GM12801 (cell line): ENCODE data around the gene BPI.

Experiments
- TF ChIP-seq, protein P1 (sequence below): IDR thresholded peaks from one replicate; pipeline ENCODE4 v1.5.1; 2011; ENCODE audit warnings: control low read depth; ENCODE audit not compliant: insufficient read length; ENCODE audit errors: extremely low read depth

Gene BPI

DNA sequence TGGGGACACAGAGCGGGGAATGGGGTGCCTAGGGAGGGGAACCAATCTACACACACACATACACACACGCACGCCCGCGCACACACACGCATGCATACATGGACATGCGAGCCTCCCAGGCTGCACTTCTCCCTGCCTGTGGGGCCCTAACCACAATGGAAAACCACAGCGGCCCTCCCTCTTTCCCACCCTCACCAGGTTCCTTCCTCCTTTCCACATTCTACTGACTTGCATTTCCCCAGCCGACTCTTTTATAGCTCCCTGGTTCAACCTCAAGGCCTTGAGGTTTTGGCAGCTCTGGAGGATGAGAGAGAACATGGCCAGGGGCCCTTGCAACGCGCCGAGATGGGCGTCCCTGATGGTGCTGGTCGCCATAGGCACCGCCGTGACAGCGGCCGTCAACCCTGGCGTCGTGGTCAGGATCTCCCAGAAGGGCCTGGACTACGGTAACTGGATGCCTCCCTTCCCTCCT is at the start of gene BPI:
BPI (plus strand) TSS at position 249 of the 472 bp plus-strand sequence; CDS start at position 317, 68 bp downstream.
- TF ChIP-seq, protein P1, sequence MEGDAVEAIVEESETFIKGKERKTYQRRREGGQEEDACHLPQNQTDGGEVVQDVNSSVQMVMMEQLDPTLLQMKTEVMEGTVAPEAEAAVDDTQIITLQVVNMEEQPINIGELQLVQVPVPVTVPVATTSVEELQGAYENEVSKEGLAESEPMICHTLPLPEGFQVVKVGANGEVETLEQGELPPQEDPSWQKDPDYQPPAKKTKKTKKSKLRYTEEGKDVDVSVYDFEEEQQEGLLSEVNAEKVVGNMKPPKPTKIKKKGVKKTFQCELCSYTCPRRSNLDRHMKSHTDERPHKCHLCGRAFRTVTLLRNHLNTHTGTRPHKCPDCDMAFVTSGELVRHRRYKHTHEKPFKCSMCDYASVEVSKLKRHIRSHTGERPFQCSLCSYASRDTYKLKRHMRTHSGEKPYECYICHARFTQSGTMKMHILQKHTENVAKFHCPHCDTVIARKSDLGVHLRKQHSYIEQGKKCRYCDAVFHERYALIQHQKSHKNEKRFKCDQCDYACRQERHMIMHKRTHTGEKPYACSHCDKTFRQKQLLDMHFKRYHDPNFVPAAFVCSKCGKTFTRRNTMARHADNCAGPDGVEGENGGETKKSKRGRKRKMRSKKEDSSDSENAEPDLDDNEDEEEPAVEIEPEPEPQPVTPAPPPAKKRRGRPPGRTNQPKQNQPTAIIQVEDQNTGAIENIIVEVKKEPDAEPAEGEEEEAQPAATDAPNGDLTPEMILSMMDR: no peak

DNA sequence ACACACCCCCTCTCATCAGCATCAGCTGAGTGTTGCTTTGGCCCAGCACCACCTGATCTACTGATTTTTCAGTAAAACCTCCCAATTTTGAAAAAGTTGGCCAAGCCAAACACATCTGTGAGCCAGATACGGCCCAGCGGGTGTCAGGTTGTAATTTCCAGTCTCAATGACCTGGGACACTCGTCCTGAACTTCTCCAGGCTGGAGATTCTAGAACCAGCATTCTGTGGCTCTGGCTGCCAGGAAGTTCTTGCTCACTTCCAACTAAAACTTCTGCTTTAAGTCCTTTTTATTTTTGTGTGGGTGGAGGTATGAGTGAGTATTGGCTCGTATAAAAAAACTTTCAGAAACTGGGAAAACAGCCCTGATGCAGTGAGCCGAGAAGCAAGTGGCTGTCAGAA is 48.6 kb upstream of the BPI start:
- TF ChIP-seq, protein P1: no peak

DNA sequence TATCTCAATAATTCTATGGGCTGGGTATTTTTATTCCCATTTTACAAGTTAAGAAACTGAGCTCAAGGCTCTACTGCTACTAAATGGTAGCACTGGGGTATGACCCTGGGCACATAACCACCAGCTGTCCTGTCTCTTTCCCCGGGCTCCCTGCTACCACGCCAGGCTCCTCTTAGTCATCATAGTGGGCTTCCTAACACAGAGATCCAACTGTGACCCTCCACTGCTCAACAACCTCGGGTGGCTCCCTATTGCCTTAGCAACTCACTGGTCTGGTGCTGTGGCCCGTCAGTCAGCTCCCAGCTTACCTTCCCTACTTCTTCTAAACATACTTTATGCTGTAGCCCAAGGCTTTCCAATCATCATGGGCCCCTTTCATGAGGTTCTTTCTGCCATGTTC is 47.9 kb upstream of the BPI start:
- TF ChIP-seq, protein P1: no peak

DNA sequence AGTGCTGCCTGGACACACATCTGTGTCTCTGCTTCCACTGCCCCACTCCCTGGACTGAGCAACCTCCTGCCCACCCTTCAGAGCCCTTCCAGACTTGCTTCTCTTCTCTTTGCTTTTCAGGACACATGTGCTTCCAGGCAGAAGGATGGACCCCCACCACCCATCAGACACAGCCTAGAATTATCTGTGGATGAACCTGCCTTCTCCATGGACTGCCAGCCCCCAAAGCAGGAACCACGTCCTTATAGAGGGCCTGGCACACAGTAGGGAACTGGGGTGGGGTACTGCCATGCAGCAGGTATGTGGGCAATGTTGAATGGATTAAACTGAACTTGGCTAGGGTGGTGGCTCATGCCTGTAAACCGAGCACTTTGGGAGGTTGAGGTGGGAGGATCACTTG is 47.0 kb upstream of the BPI start:
- TF ChIP-seq, protein P1: no peak

DNA sequence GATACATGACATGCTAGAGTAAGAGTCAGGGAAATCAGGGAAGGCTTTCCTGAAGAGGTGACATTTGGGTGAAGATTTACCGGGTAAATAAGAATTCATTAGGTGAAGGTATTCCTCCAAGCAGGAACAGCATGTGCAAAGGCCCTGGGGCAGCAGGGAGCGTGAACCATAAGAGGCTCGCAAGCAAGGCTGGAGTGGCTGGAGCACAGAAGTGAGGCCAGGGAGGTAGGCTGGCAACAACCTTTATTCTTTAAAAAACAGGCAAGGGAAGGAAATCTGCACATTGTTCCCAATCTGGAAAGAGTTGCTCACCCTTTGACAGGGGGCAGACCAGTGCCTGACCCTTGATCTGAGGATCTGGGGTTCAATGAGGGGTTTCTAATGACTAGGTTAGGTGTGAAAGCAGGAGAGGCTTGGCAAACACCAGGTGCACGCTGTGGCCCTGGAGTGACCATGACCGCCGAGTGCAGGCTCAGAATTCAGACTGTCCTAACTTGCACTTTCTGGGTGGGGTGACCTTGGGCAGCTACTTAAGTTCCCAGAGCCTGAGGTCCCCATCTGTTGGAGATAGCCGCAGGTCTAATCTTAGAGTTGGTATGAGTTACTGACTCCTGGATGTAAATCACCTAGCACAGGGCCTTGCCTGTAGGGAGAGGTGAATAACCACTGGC is 45.3 kb upstream of the BPI start:
- TF ChIP-seq, protein P1: no peak

DNA sequence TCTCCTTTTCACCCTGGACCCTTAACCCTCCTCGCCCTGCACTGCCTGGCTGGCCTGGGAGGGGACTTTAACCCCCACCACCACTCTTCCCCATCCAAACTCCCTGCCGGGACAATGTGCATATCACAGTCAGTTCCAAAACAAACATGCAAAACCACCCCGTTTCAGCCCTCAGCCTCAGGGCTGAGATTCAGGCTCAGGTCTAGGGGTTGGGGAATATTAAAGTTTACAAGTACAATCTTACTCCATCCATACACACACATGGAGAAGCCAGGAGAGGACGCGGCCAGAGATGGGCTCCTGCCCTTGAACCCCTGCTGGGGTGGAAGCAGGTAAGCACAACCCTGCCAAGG is 44.0 kb upstream of the BPI start:
- TF ChIP-seq, protein P1: no peak

DNA sequence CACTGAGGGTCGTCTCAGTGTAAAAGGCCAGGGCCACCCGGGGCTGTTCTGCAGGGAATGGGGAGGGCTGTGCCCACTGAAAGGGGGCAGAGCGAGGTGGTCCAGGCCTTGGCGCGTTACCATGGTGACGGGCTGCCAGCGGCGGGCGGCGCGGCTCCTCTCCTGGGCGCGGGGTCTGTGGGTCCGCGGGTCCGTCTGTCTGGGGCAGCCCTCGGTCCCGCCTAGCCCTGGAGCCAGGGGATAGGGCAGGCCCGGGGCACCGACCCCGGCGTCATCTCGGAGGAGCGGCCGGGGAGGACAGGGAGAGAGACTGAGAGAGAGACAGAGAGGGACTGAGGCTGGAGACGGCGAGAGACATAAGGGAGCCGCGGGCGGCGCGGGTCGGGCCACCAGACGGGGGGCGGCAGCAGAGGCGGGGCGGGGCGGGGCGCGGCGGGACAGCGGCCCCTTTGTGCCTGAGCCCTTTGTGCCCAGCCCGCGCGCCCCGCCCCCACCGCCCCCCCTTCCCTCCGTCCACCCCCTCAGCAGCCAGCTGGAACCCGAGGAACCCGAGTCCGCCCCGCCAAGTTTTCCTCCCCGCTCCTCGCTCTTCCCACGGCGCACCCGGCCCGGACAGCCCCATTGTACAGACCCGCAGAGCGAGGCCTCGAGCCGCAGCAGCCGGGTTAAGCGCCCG is 43.4 kb upstream of the BPI start, which contains the start of gene KIAA1755:
KIAA1755 (minus strand) TSS at position 358 of the 676 bp plus-strand sequence; CDS start at position 123, 235 bp downstream.
- TF ChIP-seq, protein P1: no peak
